ENCODE data around the gene DNAH1.

Gene DNAH1

DNA sequence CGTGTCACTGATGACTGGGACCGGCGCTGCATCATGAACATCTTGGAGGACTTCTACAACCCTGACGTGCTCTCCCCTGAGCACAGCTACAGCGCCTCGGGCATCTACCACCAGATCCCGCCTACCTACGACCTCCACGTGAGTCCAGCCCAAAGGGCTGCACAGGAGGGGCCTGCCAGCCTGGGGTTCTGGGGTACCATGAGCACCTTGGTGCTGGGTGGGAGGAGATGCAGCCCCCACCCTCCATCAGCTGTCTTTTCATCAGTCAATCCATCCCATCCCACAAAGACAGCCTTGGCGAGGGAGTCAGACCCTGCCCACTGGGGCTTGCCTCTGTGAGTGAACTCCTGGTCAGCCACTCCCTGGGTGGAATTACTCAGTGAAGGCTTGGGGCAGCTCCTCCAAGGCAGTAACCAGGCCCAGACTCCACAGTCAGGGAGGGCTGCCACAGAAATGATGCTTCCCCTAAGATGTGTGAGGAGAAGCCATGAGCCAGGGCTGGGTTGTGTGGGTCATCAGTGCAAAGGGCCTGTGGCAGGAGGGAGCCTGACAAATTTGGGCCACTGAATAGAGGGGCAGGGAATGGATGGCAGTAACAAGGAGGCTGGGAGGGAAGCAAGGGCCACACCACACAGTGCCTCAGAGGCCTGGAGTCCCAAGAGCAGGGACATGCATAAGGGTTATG lies 80.9 kb downstream of the DNAH1 start:
- peaks cover 5% of the 10 kb centered on the region for H3K36me3 ChIP-seq (ENCODE audit: control insufficient read depth, insufficient read depth, low read length)
- H3K27ac ChIP-seq (ENCODE audit: low read depth, low read length): no peak overlapping the region

DNA sequence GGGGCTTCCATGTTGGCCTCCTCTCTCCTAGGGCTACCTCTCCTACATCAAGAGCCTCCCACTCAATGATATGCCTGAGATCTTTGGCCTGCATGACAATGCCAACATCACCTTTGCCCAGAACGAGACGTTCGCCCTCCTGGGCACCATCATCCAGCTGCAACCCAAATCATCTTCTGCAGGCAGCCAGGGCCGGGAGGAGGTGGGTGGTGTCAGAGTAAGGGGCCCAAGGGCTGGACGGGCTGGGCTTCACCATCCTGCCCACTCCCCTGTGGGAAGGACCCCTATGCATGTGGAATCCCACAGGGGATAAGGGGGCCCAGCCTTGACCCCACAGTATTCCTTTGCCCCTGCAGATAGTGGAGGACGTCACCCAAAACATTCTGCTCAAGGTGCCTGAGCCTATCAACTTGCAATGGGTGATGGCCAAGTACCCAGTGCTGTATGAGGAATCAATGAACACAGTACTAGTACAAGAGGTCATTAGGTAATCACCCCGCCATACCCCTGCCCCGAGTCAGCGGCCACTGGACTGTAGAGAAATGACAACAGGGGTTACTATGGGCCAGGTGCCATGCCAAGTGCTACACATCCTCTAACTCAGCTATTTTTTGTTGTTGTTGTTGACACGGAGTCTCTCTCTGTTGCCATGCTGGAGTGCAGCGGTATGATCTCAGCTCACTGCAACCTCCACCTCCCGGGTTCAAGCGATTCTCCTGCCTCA lies 81.7 kb downstream of the DNAH1 start:
- H3K9ac ChIP-seq (ENCODE audit: low read length): no peak overlapping the region
- no peak overlapping the region for H3K27ac ChIP-seq (ENCODE audit: low read depth, low read length)
- H3K27me3 ChIP-seq (ENCODE audit: control insufficient read depth, insufficient read depth, low read length): no peaks in the 10 kb centered on the region
- no peaks in the 10 kb centered on the region for H3K4me1 ChIP-seq (ENCODE audit: control insufficient read depth, insufficient read depth, low read length)
- H3K4me3 ChIP-seq (ENCODE audit: low read length): no peak overlapping the region
- H3K36me3 ChIP-seq (ENCODE audit: control insufficient read depth, insufficient read depth, low read length): peaks cover 13% of the 10 kb centered on the region

More for the DNA sequence above, 80.9 kb downstream of the DNAH1 start:
- H3K9ac ChIP-seq (ENCODE audit: low read length): no peak overlapping the region
- no peak overlapping the region for H3K4me3 ChIP-seq (ENCODE audit: low read length)
- no peaks in the 10 kb centered on the region for H3K27me3 ChIP-seq (ENCODE audit: control insufficient read depth, insufficient read depth, low read length)
- no peaks in the 10 kb centered on the region for H3K4me1 ChIP-seq (ENCODE audit: control insufficient read depth, insufficient read depth, low read length)

DNA sequence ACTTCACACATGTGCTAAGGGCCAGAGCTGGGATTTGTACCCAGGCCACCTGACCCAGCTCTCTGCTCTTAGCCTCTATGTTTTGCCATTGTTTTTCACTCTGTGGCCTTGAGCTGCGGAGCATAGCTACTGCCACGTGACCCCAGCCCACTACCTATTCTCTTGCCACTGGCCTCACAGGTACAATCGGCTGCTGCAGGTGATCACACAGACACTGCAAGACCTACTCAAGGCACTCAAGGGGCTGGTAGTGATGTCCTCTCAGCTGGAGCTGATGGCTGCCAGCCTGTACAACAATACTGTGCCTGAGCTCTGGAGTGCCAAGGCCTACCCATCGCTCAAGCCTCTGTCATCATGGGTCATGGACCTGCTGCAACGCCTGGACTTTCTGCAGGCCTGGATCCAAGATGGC lies 82.6 kb downstream of the DNAH1 start:
- H3K4me1 ChIP-seq (ENCODE audit: control insufficient read depth, insufficient read depth, low read length): no peaks in the 10 kb centered on the region
- H3K27me3 ChIP-seq (ENCODE audit: control insufficient read depth, insufficient read depth, low read length): no peaks in the 10 kb centered on the region
- peaks cover 21% of the 10 kb centered on the region for H3K36me3 ChIP-seq (ENCODE audit: control insufficient read depth, insufficient read depth, low read length)
- no peak overlapping the region for H3K27ac ChIP-seq (ENCODE audit: low read depth, low read length)
- H3K9ac ChIP-seq (ENCODE audit: low read length): no peak overlapping the region
- no peak overlapping the region for H3K4me3 ChIP-seq (ENCODE audit: low read length)

DNA sequence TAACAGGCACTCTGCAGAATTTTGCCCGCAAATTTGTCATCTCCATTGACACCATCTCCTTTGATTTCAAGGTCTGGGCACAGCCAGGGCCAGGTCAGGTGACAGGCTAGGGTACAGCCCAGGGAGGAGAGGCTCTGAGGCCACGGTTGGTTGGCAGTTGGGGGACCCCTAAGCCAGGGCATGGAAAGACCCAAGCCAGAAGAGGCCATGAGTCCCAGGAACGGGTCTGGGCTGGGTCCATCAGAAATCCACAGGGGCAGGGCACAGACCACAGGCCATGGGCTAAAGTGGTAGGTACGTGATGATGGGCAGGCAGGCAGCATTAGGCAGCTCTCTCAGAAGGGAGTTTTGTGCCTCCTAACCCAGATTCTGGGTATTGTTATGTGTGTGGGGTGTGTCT lies 83.0 kb downstream of the DNAH1 start:
- Histone ChIP-seq H3K27ac (ENCODE audit: low read depth, low read length) (no peak overlapping the region), H3K4me3 (ENCODE audit: low read length) (no peak overlapping the region), H3K9ac (ENCODE audit: low read length) (no peak overlapping the region), H3K36me3 (ENCODE audit: control insufficient read depth, insufficient read depth, low read length) (peaks cover 26% of the 10 kb centered on the region), H3K27me3 (ENCODE audit: control insufficient read depth, insufficient read depth, low read length) (no peaks in the 10 kb centered on the region), H3K4me1 (ENCODE audit: control insufficient read depth, insufficient read depth, low read length) (no peaks in the 10 kb centered on the region)

DNA sequence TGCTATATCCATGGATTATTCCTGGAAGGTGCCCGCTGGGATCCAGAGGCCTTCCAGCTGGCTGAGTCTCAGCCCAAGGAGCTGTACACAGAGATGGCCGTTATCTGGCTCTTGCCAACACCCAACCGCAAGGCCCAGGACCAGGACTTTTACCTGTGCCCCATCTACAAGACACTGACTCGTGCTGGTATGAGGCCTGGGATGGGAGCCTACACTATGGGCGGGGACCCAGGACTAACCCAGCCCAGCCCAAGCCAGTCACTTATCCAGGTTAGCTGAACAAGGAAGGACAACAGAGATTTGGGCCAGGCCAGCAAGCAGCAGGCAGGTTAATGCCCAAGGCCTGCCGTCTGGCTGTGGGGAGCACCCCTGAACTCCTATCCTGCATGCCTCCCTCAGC lies 83.5 kb downstream of the DNAH1 start:
- H3K27ac ChIP-seq (ENCODE audit: low read depth, low read length): no peak overlapping the region
- no peak overlapping the region for H3K4me3 ChIP-seq (ENCODE audit: low read length)
- H3K27me3 ChIP-seq (ENCODE audit: control insufficient read depth, insufficient read depth, low read length): no peaks in the 10 kb centered on the region
- peaks cover 30% of the 10 kb centered on the region for H3K36me3 ChIP-seq (ENCODE audit: control insufficient read depth, insufficient read depth, low read length)
- H3K4me1 ChIP-seq (ENCODE audit: control insufficient read depth, insufficient read depth, low read length): no peaks in the 10 kb centered on the region
- no peak overlapping the region for H3K9ac ChIP-seq (ENCODE audit: low read length)

- Histone ChIP-seq H3K27ac (ENCODE audit: low read depth, low read length) (no peak overlapping the region), H3K27me3 (ENCODE audit: control insufficient read depth, insufficient read depth, low read length) (no peaks in the 10 kb centered on the region), H3K4me3 (ENCODE audit: low read length) (no peak overlapping the region), H3K9ac (ENCODE audit: low read length) (no peak overlapping the region), H3K36me3 (ENCODE audit: control insufficient read depth, insufficient read depth, low read length) (peaks cover 36% of the 10 kb centered on the region), H3K4me1 (ENCODE audit: control insufficient read depth, insufficient read depth, low read length) (no peaks in the 10 kb centered on the region)
These were observed 84.2 kb downstream of the DNAH1 start for GRCh38 chr3:52400275-52400793.

DNA sequence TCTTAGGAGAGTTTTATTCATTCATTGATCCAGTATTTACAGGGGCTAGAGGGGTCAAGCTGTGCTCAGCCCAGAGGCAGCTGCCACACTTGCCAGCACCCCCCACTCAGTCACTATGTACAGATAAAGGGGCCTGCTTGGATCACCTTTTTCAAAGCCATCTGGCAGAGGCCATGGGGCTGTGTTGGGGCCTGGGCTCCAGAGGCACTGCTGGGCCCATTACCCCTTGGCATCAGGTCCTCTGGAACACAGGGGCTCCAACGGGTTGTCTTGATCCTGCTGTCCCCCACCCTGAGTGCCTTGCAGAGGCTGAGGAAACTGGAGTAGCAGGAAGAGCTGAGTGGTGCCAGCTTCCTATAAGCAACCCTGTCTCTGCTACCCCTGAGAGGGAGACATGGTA lies 84.9 kb downstream of the DNAH1 start:
- Histone ChIP-seq H3K4me1 (ENCODE audit: control insufficient read depth, insufficient read depth, low read length) (no peaks in the 10 kb centered on the region), H3K27me3 (ENCODE audit: control insufficient read depth, insufficient read depth, low read length) (no peaks in the 10 kb centered on the region), H3K9ac (ENCODE audit: low read length) (no peak overlapping the region), H3K27ac (ENCODE audit: low read depth, low read length) (no peak overlapping the region), H3K36me3 (ENCODE audit: control insufficient read depth, insufficient read depth, low read length) (peaks cover 43% of the 10 kb centered on the region), H3K4me3 (ENCODE audit: low read length) (no peak overlapping the region)

DNA sequence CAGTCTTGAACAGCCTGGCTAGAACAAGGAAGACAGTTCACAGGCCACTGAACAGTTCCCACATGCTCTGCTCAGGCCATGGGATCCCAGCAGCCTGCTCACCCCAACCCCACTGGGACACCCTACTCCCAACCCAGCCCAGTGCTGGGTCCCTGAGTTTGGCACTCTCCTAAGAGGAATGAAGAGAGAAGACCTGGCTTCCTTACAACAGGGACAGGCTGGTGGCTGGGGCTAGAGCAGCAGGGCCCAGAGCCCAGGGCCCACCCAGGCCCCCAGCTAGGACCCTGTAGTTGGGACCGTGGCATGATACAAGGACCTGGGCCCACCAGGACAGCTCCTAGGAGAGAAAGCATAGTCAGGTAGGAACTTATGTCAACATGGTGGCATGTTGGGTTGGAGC lies 85.4 kb downstream of the DNAH1 start:
- no peak overlapping the region for H3K9ac ChIP-seq (ENCODE audit: low read length)
- no peak overlapping the region for H3K4me3 ChIP-seq (ENCODE audit: low read length)
- H3K27me3 ChIP-seq (ENCODE audit: control insufficient read depth, insufficient read depth, low read length): no peaks in the 10 kb centered on the region
- H3K4me1 ChIP-seq (ENCODE audit: control insufficient read depth, insufficient read depth, low read length): no peaks in the 10 kb centered on the region
- H3K36me3 ChIP-seq (ENCODE audit: control insufficient read depth, insufficient read depth, low read length): peaks cover 49% of the 10 kb centered on the region
- no peak overlapping the region for H3K27ac ChIP-seq (ENCODE audit: low read depth, low read length)

DNA sequence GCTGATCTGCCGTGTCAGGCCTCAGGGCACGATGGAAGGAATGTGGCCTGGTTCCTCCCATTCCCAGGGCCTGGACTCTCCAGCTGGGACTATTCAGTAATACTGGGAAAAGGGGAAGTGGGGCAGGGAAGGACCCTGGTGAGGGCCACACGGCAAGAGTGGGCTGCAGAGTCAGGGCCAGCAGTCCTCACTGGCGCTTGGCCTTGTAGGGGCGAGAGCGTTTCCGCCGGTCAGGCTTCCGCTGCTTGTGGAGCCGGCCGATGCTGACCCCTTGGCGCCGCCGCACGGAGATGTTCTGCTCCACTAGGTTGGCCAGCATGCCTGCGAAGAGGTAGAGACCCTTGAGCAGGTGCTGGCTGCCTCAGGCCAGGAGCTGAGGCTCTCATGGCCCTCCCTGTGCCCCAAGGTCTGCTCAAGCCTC lies 86.0 kb downstream of the DNAH1 start:
- no peak overlapping the region for H3K9ac ChIP-seq (ENCODE audit: low read length)
- H3K4me1 ChIP-seq (ENCODE audit: control insufficient read depth, insufficient read depth, low read length): no peaks in the 10 kb centered on the region
- no peak overlapping the region for H3K4me3 ChIP-seq (ENCODE audit: low read length)
- H3K27me3 ChIP-seq (ENCODE audit: control insufficient read depth, insufficient read depth, low read length): no peaks in the 10 kb centered on the region
- no peak overlapping the region for H3K27ac ChIP-seq (ENCODE audit: low read depth, low read length)
- H3K36me3 ChIP-seq (ENCODE audit: control insufficient read depth, insufficient read depth, low read length): peaks cover 54% of the 10 kb centered on the region

DNA sequence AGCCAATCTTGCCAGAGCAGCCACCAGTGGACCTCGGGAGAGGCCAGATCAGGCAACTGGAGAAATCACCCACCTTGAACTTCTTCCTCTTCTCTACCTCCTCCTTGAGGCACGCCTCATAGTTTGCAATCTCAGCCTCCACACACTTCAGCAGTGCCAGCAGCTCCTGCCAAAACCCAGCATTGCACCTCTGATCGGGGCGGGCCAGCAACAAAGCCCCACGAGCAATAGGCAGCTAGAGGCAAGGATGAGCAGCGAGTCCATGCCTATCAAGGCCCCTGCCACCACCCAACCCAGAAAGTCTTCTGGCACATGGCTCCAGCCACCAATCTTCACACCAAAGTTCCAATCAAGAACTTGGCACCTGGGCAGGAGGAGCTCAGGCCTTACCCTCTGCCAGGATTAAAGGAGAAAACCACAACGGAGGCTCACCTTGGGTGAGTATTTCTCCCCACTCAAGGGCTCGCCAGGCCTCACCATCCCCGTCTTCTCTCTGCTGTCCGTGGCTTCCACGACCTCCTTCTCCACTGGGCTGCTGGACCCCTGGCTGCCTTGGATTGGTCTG lies 86.7 kb downstream of the DNAH1 start:
- H3K27me3 ChIP-seq (ENCODE audit: control insufficient read depth, insufficient read depth, low read length): no peaks in the 10 kb centered on the region
- H3K27ac ChIP-seq (ENCODE audit: low read depth, low read length): no peak overlapping the region
- H3K9ac ChIP-seq (ENCODE audit: low read length): no peak overlapping the region
- H3K36me3 ChIP-seq (ENCODE audit: control insufficient read depth, insufficient read depth, low read length): peaks cover 60% of the 10 kb centered on the region
- peaks cover under 1% of the 10 kb centered on the region for H3K4me1 ChIP-seq (ENCODE audit: control insufficient read depth, insufficient read depth, low read length)
- H3K4me3 ChIP-seq (ENCODE audit: low read length): no peak overlapping the region

DNA sequence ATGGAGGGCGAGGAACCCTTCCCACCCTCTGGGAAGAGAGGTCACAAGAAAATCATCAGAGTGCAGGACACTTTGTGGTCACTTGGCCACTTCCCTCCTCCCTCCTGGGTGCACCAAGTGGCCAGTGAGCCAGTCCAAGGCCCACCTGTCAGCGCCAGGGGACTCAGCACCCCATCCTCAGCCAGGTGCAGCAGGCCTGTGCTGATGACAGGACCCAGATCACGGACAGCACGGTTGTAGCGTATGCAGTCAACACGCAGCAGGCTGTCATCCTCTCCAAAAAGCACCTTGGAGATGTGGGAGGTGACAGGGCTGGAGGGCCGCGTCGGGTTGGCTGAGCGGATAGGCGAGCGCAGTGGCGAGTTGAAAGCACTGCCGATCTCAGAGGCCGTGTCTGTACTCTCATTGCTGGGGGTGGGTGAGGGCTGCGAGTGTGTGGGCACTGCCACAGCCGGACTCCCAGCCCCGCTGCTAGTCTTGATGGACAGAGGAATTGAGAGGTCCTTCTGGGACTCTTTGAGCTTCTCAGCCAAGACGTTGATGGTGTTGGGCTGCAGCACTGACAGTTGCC lies 87.2 kb downstream of the DNAH1 start:
- Histone ChIP-seq H3K36me3 (ENCODE audit: control insufficient read depth, insufficient read depth, low read length) (peaks cover 65% of the 10 kb centered on the region), H3K27ac (ENCODE audit: low read depth, low read length) (no peak overlapping the region), H3K4me3 (ENCODE audit: low read length) (no peak overlapping the region), H3K27me3 (ENCODE audit: control insufficient read depth, insufficient read depth, low read length) (no peaks in the 10 kb centered on the region), H3K9ac (ENCODE audit: low read length) (no peak overlapping the region), H3K4me1 (ENCODE audit: control insufficient read depth, insufficient read depth, low read length) (peaks cover 4% of the 10 kb centered on the region)

GRCh38 chr3:52403955-52404354 lies 87.8 kb downstream of the DNAH1 start:
- Histone ChIP-seq H3K9ac (ENCODE audit: low read length) (no peak overlapping the region), H3K4me3 (ENCODE audit: low read length) (no peak overlapping the region), H3K36me3 (ENCODE audit: control insufficient read depth, insufficient read depth, low read length) (peaks cover 65% of the 10 kb centered on the region)

More at GRCh38 chr3:52403955-52404354, 87.8 kb downstream of the DNAH1 start:
- Histone ChIP-seq H3K27ac (ENCODE audit: low read depth, low read length) (no peak overlapping the region), H3K4me1 (ENCODE audit: control insufficient read depth, insufficient read depth, low read length) (peaks cover 9% of the 10 kb centered on the region), H3K27me3 (ENCODE audit: control insufficient read depth, insufficient read depth, low read length) (no peaks in the 10 kb centered on the region)
